H9 (cell line): ENCODE measurements around the gene RFPL1. TPM values are rescaled to one million over a fixed set of nuclear protein-coding genes. Genes with fewer than 3 reads are reported as not detected.

ENCODE experiments used
- DNase-seq: peaks from one replicate; pipeline ENCODE4 v3.0.0-alpha.2; 2017
- H2AFZ ChIP-seq: one replicate; pipeline ENCODE4 v1.6.1; 2013; ENCODE audit warnings: mild to moderate bottlenecking, low read length, control low read depth, moderate library complexity
- H2AK5ac ChIP-seq: 2 replicates; pipeline ENCODE4 v1.6.1; 2013; ENCODE audit warnings: low read length, control low read depth, mixed read lengths; ENCODE audit not compliant: insufficient read length
- H2BK120ac ChIP-seq: one replicate; pipeline ENCODE4 v1.6.1; 2013; ENCODE audit warnings: low read depth, mild to moderate bottlenecking, low read length, control low read depth, inconsistent platforms; ENCODE audit not compliant: poor library complexity, severe bottlenecking
- H2BK12ac ChIP-seq: 2 replicates; pipeline ENCODE4 v1.6.1; 2013; ENCODE audit warnings: low read length, control low read depth, mixed read lengths, low read depth; ENCODE audit not compliant: insufficient read length
- H2BK15ac ChIP-seq: 2 replicates; pipeline ENCODE4 v1.6.1; 2013; ENCODE audit warnings: low read depth, low read length, control low read depth
- H2BK20ac ChIP-seq: one replicate; pipeline ENCODE4 v1.6.1; 2013; ENCODE audit warnings: low read depth, mild to moderate bottlenecking, low read length, control low read depth, inconsistent platforms; ENCODE audit not compliant: poor library complexity, severe bottlenecking
- H2BK5ac ChIP-seq: 2 replicates; pipeline ENCODE4 v1.6.1; 2013; ENCODE audit warnings: low read length, control low read depth, mixed read lengths; ENCODE audit not compliant: insufficient read length
- H3K14ac ChIP-seq: 2 replicates; pipeline ENCODE4 v1.6.1; 2013; ENCODE audit warnings: low read length, control low read depth; ENCODE audit not compliant: insufficient read depth
- H3K18ac ChIP-seq: 2 replicates; pipeline ENCODE4 v1.6.1; 2013; ENCODE audit warnings: low read depth, mild to moderate bottlenecking, mixed read lengths, low read length, control low read depth; ENCODE audit not compliant: insufficient read length
- H3K23ac ChIP-seq: 2 replicates; pipeline ENCODE4 v1.6.1; 2013; ENCODE audit warnings: low read length, control low read depth, mixed read lengths, low read depth; ENCODE audit not compliant: insufficient read length
- H3K23me2 ChIP-seq: 2 replicates; pipeline ENCODE4 v1.6.1; 2013; ENCODE audit warnings: low read depth, mild to moderate bottlenecking, mixed read lengths, low read length, control low read depth; ENCODE audit not compliant: insufficient read length, poor library complexity, severe bottlenecking
- H3K27ac ChIP-seq: 2 replicates; pipeline ENCODE4 v1.5.1; 2013; ENCODE audit warnings: low read length, control low read depth, mixed read lengths, low read depth; ENCODE audit not compliant: insufficient read length
- H3K27me3 ChIP-seq: 2 replicates; pipeline ENCODE4 v1.6.1; 2013; ENCODE audit warnings: low read length, control low read depth, inconsistent platforms; ENCODE audit not compliant: insufficient read depth
- H3K4ac ChIP-seq: 2 replicates; pipeline ENCODE4 v1.6.1; 2013; ENCODE audit warnings: low read depth, mild to moderate bottlenecking, control low read depth, inconsistent platforms, low read length, moderate library complexity
- H3K4me1 ChIP-seq: 2 replicates; pipeline ENCODE4 v1.6.1; 2013; ENCODE audit warnings: low read length, control low read depth, inconsistent platforms; ENCODE audit not compliant: insufficient read depth
- H3K4me2 ChIP-seq: 2 replicates; pipeline ENCODE4 v1.6.1; 2013; ENCODE audit warnings: low read length, control low read depth, mixed read lengths; ENCODE audit not compliant: insufficient read length, insufficient read depth
- H3K56ac ChIP-seq: 2 replicates; pipeline ENCODE4 v1.6.1; 2013; ENCODE audit warnings: low read depth, mild to moderate bottlenecking, mixed read lengths, low read length, control low read depth; ENCODE audit not compliant: insufficient read length
- H3K79me1 ChIP-seq: 2 replicates; pipeline ENCODE4 v1.6.1; 2013; ENCODE audit warnings: low read depth, mild to moderate bottlenecking, moderate library complexity, low read length, control low read depth, inconsistent platforms; ENCODE audit not compliant: insufficient read depth, poor library complexity, severe bottlenecking
- H3K79me2 ChIP-seq: 2 replicates; pipeline ENCODE4 v1.6.1; 2013; ENCODE audit warnings: low read length, control low read depth, inconsistent platforms; ENCODE audit not compliant: insufficient read depth
- H3K9ac ChIP-seq: 2 replicates; pipeline ENCODE4 v1.6.1; 2013; ENCODE audit warnings: low read length, control low read depth, mixed read lengths; ENCODE audit not compliant: insufficient read length; ENCODE audit errors: extremely low read depth
- H3K9me3 ChIP-seq: one replicate; pipeline ENCODE4 v1.6.1; 2013; ENCODE audit warnings: low read depth, low read length, inconsistent platforms; ENCODE audit not compliant: control insufficient read depth
- H3T11ph ChIP-seq: one replicate; pipeline ENCODE4 v1.6.1; 2013; ENCODE audit warnings: mild to moderate bottlenecking, low read length, control low read depth, inconsistent platforms
- H4K20me1 ChIP-seq: one replicate; pipeline ENCODE4 v1.6.1; 2013; ENCODE audit not compliant: control insufficient read depth, insufficient read length, insufficient read depth
- H4K5ac ChIP-seq: 2 replicates; pipeline ENCODE4 v1.6.1; 2013; ENCODE audit warnings: low read depth, mild to moderate bottlenecking, mixed read lengths, low read length, control low read depth; ENCODE audit not compliant: insufficient read length
- H4K8ac ChIP-seq: replicated peaks from 2 replicates; pipeline ENCODE4 v1.6.1; 2013; ENCODE audit warnings: low read length, control low read depth, mixed read lengths, low read depth; ENCODE audit not compliant: insufficient read length
- H4K91ac ChIP-seq: 2 replicates; pipeline ENCODE4 v1.6.1; 2013; ENCODE audit warnings: low read depth, mild to moderate bottlenecking, moderate library complexity, mixed read lengths, low read length, control low read depth; ENCODE audit not compliant: insufficient read length
- H3K27ac Mint-ChIP-seq, 3 experiments: 2 replicates in 2 of 3; 3 replicates in 1 of 3; pipeline ENCODE4 v1.8.0; 2020 to 2021; ENCODE audit warnings: mixed read lengths in 3 of 3, mild to moderate bottlenecking in 1 of 3, moderate library complexity in 1 of 3
- H3K27me3 Mint-ChIP-seq: 2 replicates; pipeline ENCODE4 v1.8.0; 2021; ENCODE audit warnings: low read depth, mild to moderate bottlenecking, moderate library complexity, mixed read lengths
- H3K36me3 Mint-ChIP-seq, 3 experiments: 2 replicates in 2 of 3; 3 replicates in 1 of 3; pipeline ENCODE4 v1.8.0; 2020 to 2021; ENCODE audit warnings: low read depth in 3 of 3, mixed read lengths in 3 of 3; ENCODE audit not compliant: insufficient read depth in 1 of 3
- H3K4me1 Mint-ChIP-seq, 2 experiments: 2 replicates each; pipeline ENCODE4 v1.8.0; 2020; ENCODE audit warnings: mixed read lengths in 2 of 2
- H3K4me3 Mint-ChIP-seq, 2 experiments: 2 replicates in 1 of 2; 3 replicates in 1 of 2; pipeline ENCODE4 v1.8.0; 2020 to 2021; ENCODE audit warnings: mild to moderate bottlenecking in 2 of 2, mixed read lengths in 2 of 2, moderate library complexity in 1 of 2
- H3K9me3 Mint-ChIP-seq, 2 experiments: 2 replicates in 1 of 2; 3 replicates in 1 of 2; pipeline ENCODE4 v1.8.0; 2020; ENCODE audit warnings: mild to moderate bottlenecking in 2 of 2, mixed read lengths in 2 of 2, moderate library complexity in 1 of 2
- WGBS: extraction: QIAGEN DNeasy Blood & Tissue Kit; methylation state at CpG from one replicate; pipeline ENCODE4 v1.1.7; 2013; ENCODE audit warnings: missing lambda C conversion rate, low lambda C conversion rate, mixed read lengths; ENCODE audit not compliant: insufficient read length; ENCODE audit errors: extremely low coverage; 5-methylcytosine and 5-hydroxymethylcytosine counted together
- total RNA-seq: library from RNA; stranded (reverse); gene quantifications from 2 replicates; pipeline ENCODE4 v1.2.1, GENCODE V29; 2021
- TF ChIP-seq, protein P1 (sequence below): fragments of 200-600 bp; sonication (generic); conservative IDR thresholded peaks from 3 replicates; pipeline ENCODE4 v1.8.0; 2021; ENCODE audit warnings: antibody characterized with exemption, mild to moderate bottlenecking

Gene RFPL1
- total RNA-seq, 1 experiment from 2014 or later = not detected

DNA sequence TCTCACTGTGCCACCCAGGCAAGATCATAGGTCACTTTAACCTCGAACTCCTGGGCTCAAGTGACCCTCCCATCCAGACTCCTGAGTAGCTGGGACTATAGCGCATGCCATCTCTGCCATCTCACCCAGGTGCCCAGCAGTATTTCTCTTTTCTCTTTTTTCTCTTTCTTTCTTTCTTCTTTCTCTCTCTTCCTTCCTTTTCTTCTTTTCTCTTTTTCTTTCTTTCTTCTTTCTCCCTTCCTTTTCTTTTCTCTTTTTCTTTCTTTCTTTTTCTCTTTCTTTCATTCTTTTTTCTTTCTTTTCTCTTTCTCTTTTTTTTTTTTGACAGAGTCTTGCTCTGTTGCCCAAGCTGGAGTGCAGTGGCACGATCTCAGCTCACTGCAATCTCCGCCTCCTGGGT is 13.5 kb downstream of the RFPL1 start:
- H3K18ac ChIP-seq = no peak overlapping the region
- no peak overlapping the region for H2BK15ac ChIP-seq
- no peak overlapping the region for H3K23ac ChIP-seq
- no peak overlapping the region for H4K5ac ChIP-seq
- H3K27ac ChIP-seq = no peak overlapping the region
- H3K4me1 Mint-ChIP-seq = peaks cover 3 to 7% of the 10 kb centered on the region in 2 experiments; a peak in 1 of 4 replicates
- H3K23me2 ChIP-seq = no peaks in the 10 kb centered on the region
- DNase-seq = no peak
- no peak overlapping the region for H3K14ac ChIP-seq
- no peaks in the 10 kb centered on the region for H3K79me2 ChIP-seq
- H3K9me3 ChIP-seq = no peaks in the 10 kb centered on the region
- no peak overlapping the region for H2BK5ac ChIP-seq
- no peaks in the 10 kb centered on the region; the same call in 1 of the 2 replicates for H3K4me1 ChIP-seq
- H2BK120ac ChIP-seq = no peak overlapping the region
- no CpG with 5 or more reads among the region's 4 CpGs for WGBS
- H2BK12ac ChIP-seq = no peak overlapping the region
- H2BK20ac ChIP-seq = no peak overlapping the region
- H4K20me1 ChIP-seq = no peaks in the 10 kb centered on the region
- H3K9me3 Mint-ChIP-seq = no peaks in the 10 kb centered on the region
- H2AFZ ChIP-seq = no peak overlapping the region
- no peak overlapping the region for H3K27ac Mint-ChIP-seq
- no peaks in the 10 kb centered on the region for H3K79me1 ChIP-seq
- no peak overlapping the region for H3K56ac ChIP-seq
- no peak overlapping the region for H3K9ac ChIP-seq
- H3K4me2 ChIP-seq = no peak overlapping the region
- no peak overlapping the region for H3K4me3 Mint-ChIP-seq
- H4K8ac ChIP-seq = no peak overlapping the region
- no peaks in the 10 kb centered on the region for H3K36me3 Mint-ChIP-seq
- no peak overlapping the region for H4K91ac ChIP-seq
- no peaks in the 10 kb centered on the region; the same call in 1 of the 2 replicates for H3K27me3 ChIP-seq
- no peak overlapping the region for H2AK5ac ChIP-seq
- TF ChIP-seq, protein P1, sequence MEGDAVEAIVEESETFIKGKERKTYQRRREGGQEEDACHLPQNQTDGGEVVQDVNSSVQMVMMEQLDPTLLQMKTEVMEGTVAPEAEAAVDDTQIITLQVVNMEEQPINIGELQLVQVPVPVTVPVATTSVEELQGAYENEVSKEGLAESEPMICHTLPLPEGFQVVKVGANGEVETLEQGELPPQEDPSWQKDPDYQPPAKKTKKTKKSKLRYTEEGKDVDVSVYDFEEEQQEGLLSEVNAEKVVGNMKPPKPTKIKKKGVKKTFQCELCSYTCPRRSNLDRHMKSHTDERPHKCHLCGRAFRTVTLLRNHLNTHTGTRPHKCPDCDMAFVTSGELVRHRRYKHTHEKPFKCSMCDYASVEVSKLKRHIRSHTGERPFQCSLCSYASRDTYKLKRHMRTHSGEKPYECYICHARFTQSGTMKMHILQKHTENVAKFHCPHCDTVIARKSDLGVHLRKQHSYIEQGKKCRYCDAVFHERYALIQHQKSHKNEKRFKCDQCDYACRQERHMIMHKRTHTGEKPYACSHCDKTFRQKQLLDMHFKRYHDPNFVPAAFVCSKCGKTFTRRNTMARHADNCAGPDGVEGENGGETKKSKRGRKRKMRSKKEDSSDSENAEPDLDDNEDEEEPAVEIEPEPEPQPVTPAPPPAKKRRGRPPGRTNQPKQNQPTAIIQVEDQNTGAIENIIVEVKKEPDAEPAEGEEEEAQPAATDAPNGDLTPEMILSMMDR = no peak
- H3K4ac ChIP-seq = no peak overlapping the region
- H3T11ph ChIP-seq = no peak overlapping the region
- no peaks in the 10 kb centered on the region; the same call in none of the 2 replicates for H3K27me3 Mint-ChIP-seq
